GM23338 (cell line): ENCODE results near the gene TBC1D5. TPM values are rescaled to one million over a fixed set of nuclear protein-coding genes. Genes with fewer than 3 reads are reported as not detected.

ENCODE experiments used
- ATAC-seq: fragments of 200-7000 bp; cut with Tn5 transposase; 3 replicates; pipeline ENCODE4 v1.9.1; 2020
- DNase-seq: peaks from one replicate; pipeline ENCODE4 v3.0.0-alpha.2; 2015; ENCODE audit warnings: low spot score
- H2AFZ ChIP-seq: fragments of 200-600 bp; sonication (generic); 2 replicates; pipeline ENCODE4 v1.8.0; 2016; ENCODE audit warnings: antibody characterized with exemption, mild to moderate bottlenecking, moderate library complexity
- H3F3A ChIP-seq: fragments of 200-600 bp; sonication (generic); replicated peaks from 2 replicates; pipeline ENCODE4 v1.8.0; 2017; ENCODE audit warnings: antibody characterized with exemption, mixed run types, low read depth
- H3K27ac ChIP-seq: fragments of 200-600 bp; sonication (generic); 2 replicates; pipeline ENCODE4 v1.6.1; 2016; ENCODE audit warnings: low read depth
- H3K27me3 ChIP-seq: fragments of 200-600 bp; sonication (generic); 2 replicates; pipeline ENCODE4 v1.8.0; 2016; ENCODE audit warnings: mild to moderate bottlenecking, mixed run types, moderate library complexity; ENCODE audit not compliant: insufficient read depth
- H3K36me3 ChIP-seq: fragments of 200-600 bp; sonication (generic); 2 replicates; pipeline ENCODE4 v1.8.0; 2016; ENCODE audit warnings: mild to moderate bottlenecking; ENCODE audit not compliant: insufficient read depth
- H3K4me1 ChIP-seq: fragments of 200-600 bp; sonication (generic); 2 replicates; pipeline ENCODE4 v1.8.0; 2016; ENCODE audit warnings: mild to moderate bottlenecking, moderate library complexity; ENCODE audit not compliant: insufficient read depth
- H3K4me2 ChIP-seq: fragments of 200-600 bp; sonication (generic); 2 replicates; pipeline ENCODE4 v1.7.1; 2017; ENCODE audit warnings: mixed run types
- H3K4me3 ChIP-seq: fragments of 200-600 bp; sonication (generic); 2 replicates; pipeline ENCODE4 v1.6.1; 2016; ENCODE audit warnings: mixed run types
- H3K79me2 ChIP-seq: fragments of 200-600 bp; sonication (generic); replicated peaks from 2 replicates; pipeline ENCODE4 v1.8.0; 2017; ENCODE audit warnings: mild to moderate bottlenecking; ENCODE audit not compliant: insufficient read depth
- H3K9me2 ChIP-seq: fragments of 200-600 bp; sonication (generic); 2 replicates; pipeline ENCODE4 v1.8.0; 2017; ENCODE audit not compliant: insufficient read depth
- H4K20me1 ChIP-seq: fragments of 200-600 bp; sonication (generic); replicated peaks from 2 replicates; pipeline ENCODE4 v1.8.0; 2017; ENCODE audit warnings: mild to moderate bottlenecking; ENCODE audit not compliant: insufficient read depth
- H3K27ac Mint-ChIP-seq: 2 replicates; pipeline ENCODE4 v1.8.0; 2020; ENCODE audit warnings: inconsistent platforms, mild to moderate bottlenecking, moderate library complexity, mixed read lengths
- H3K27me3 Mint-ChIP-seq: 3 replicates; pipeline ENCODE4 v1.8.0; 2022; ENCODE audit warnings: low read depth, mild to moderate bottlenecking, moderate library complexity, mixed read lengths, inconsistent platforms; ENCODE audit not compliant: insufficient read depth, poor library complexity
- H3K36me3 Mint-ChIP-seq: 3 replicates; pipeline ENCODE4 v1.8.0; 2021; ENCODE audit warnings: low read depth, mild to moderate bottlenecking, inconsistent platforms, moderate library complexity, mixed read lengths
- H3K4me1 Mint-ChIP-seq: 3 replicates; pipeline ENCODE4 v1.8.0; 2020; ENCODE audit warnings: mild to moderate bottlenecking, inconsistent platforms, mixed read lengths
- H3K4me3 Mint-ChIP-seq: 3 replicates; pipeline ENCODE4 v1.8.0; 2021; ENCODE audit warnings: moderate library complexity, mild to moderate bottlenecking, inconsistent platforms, mixed read lengths
- H3K9me3 Mint-ChIP-seq: 3 replicates; pipeline ENCODE4 v1.8.0; 2020; ENCODE audit warnings: moderate library complexity, mild to moderate bottlenecking, inconsistent platforms, mixed read lengths
- CREB1 ChIP-seq: fragments of 250-450 bp; sonication (Bioruptor Pico); IDR thresholded peaks from 2 replicates; pipeline ENCODE4 v1.5.0; 2020; ENCODE audit warnings: low read depth, mild to moderate bottlenecking, moderate library complexity
- EZH2phosphoT487 ChIP-seq: fragments of 200-600 bp; sonication (generic); IDR thresholded peaks from one replicate; pipeline ENCODE4 v1.8.1; 2018; ENCODE audit warnings: antibody characterized with exemption; ENCODE audit not compliant: unreplicated experiment
- JUNB ChIP-seq: IDR thresholded peaks from one replicate; pipeline ENCODE4 v1.6.1; 2016; ENCODE audit warnings: antibody characterized with exemption; ENCODE audit not compliant: unreplicated experiment
- NANOG ChIP-seq: IDR thresholded peaks from 2 replicates; pipeline ENCODE4 v1.6.1; 2016; ENCODE audit warnings: antibody characterized with exemption, borderline replicate concordance
- STAT1 ChIP-seq: IDR thresholded peaks from one replicate; pipeline ENCODE4 v1.6.1; 2016; ENCODE audit warnings: antibody characterized with exemption; ENCODE audit not compliant: unreplicated experiment
- ZNF114 ChIP-seq: fragments of 250-450 bp; sonication (Bioruptor Pico); IDR thresholded peaks from 2 replicates; pipeline ENCODE4 v1.5.0; 2020; ENCODE audit warnings: mild to moderate bottlenecking, moderate library complexity
- polyA plus RNA-seq: library from polyadenylated mRNA; unstranded; fragments of >200 nt; fragmentation: Nextera tagmentation; extraction: Ambion mirVana; gene quantifications from 2 replicates; pipeline ENCODE4 v1.2.1, GENCODE V29; 2016
- total RNA-seq: library from RNA; depleted of rRNA; stranded (reverse); fragments of >200 nt; shearing (Covaris generic); gene quantifications from 2 replicates; pipeline ENCODE4 v1.2.3, GENCODE V29; 2014
- TF ChIP-seq, protein P1 (sequence below), 2 experiments: fragments of 200-600 bp in 1 of 2; sonication (generic) in 1 of 2; conservative IDR thresholded peaks; 2 replicates each; pipeline versions ENCODE4 v1.5.1 to v1.6.1; 2016 to 2017; ENCODE audit warnings: antibody characterized with exemption in 2 of 2, low read depth in 2 of 2, mild to moderate bottlenecking in 2 of 2, moderate library complexity in 1 of 2
- TF ChIP-seq, protein P2 (sequence below): IDR thresholded peaks from one replicate; pipeline ENCODE4 v1.6.1; 2018; ENCODE audit warnings: antibody characterized with exemption; ENCODE audit not compliant: unreplicated experiment

Gene TBC1D5
- total and polyA plus RNA-seq, 2 experiments from 2014 or later: 21.8 to 48.1 TPM

DNA sequence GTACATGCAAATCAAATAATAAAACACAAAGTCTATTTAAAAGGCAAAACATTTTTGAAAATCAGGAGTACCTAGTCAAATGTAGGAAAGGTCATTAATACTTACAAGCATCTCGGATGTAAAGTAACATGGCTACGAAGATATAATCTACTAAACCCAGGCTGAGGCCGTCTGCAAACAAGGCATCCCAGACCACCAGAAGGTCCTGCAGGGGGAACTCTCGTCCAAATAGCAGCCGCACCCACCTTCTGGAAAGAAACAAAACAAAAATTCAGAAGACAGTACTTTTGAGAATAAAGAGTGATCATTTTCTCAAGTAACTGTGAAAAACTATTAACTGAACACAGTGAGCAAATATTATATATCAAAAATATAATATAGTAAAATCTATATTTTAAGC lies 434.5 kb downstream of the TBC1D5 start:
- no peaks in the 10 kb centered on the region for H3F3A ChIP-seq
- no peaks in the 10 kb centered on the region for H3K27me3 ChIP-seq
- H3K4me2 ChIP-seq: no peak overlapping the region
- no peak overlapping the region for H3K4me3 ChIP-seq
- DNase-seq (peak; percentile 36), ATAC-seq (no peak)
- H3K9me3 Mint-ChIP-seq: no peaks in the 10 kb centered on the region
- no peaks in the 10 kb centered on the region for H3K27me3 Mint-ChIP-seq
- no peaks in the 10 kb centered on the region for H3K79me2 ChIP-seq
- H3K4me3 Mint-ChIP-seq: no peak overlapping the region
- H3K36me3 Mint-ChIP-seq: no peaks in the 10 kb centered on the region
- H3K4me1 Mint-ChIP-seq: no peaks in the 10 kb centered on the region
- no peak overlapping the region for H2AFZ ChIP-seq
- H4K20me1 ChIP-seq: no peaks in the 10 kb centered on the region
- H3K36me3 ChIP-seq: no peaks in the 10 kb centered on the region
- H3K27ac ChIP-seq: no peak overlapping the region
- H3K4me1 ChIP-seq: no peaks in the 10 kb centered on the region
- TF ChIP-seq, protein P1, sequence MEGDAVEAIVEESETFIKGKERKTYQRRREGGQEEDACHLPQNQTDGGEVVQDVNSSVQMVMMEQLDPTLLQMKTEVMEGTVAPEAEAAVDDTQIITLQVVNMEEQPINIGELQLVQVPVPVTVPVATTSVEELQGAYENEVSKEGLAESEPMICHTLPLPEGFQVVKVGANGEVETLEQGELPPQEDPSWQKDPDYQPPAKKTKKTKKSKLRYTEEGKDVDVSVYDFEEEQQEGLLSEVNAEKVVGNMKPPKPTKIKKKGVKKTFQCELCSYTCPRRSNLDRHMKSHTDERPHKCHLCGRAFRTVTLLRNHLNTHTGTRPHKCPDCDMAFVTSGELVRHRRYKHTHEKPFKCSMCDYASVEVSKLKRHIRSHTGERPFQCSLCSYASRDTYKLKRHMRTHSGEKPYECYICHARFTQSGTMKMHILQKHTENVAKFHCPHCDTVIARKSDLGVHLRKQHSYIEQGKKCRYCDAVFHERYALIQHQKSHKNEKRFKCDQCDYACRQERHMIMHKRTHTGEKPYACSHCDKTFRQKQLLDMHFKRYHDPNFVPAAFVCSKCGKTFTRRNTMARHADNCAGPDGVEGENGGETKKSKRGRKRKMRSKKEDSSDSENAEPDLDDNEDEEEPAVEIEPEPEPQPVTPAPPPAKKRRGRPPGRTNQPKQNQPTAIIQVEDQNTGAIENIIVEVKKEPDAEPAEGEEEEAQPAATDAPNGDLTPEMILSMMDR (conservative IDR thresholded peaks at IDR 0.05; ENCODE audit: low read depth in 2 of 2): peak; percentile 9 to 51; a peak in 3 of 4 replicates
- TF ChIP-seq JUNB: no peak
- no peaks in the 10 kb centered on the region for H3K9me2 ChIP-seq
- no peak overlapping the region for H3K27ac Mint-ChIP-seq

DNA sequence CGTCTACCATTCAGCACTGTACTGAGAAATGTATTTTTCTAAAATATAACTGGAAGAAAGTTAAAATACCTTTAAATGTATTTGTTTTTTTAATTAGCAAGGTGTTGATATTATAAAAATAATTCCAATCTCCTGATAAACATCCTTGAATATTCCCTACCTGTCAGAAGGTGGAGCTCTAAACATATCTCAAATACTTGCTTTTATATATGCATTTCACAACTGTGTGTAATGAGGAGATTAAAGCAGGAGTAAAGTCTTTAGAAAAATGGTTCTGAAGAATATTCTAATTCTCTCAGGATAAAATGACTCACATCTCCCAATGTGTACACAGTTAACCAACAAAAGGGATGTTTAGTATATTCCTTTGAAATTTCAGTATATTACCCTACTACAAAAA lies 434.9 kb downstream of the TBC1D5 start:
- H3K9me2 ChIP-seq: no peaks in the 10 kb centered on the region
- H3K4me2 ChIP-seq: no peak overlapping the region
- H3K27ac ChIP-seq: no peak overlapping the region
- H3K36me3 Mint-ChIP-seq: no peaks in the 10 kb centered on the region
- DNase-seq (no peak), ATAC-seq (no peak)
- no peaks in the 10 kb centered on the region for H4K20me1 ChIP-seq
- H3F3A ChIP-seq: no peaks in the 10 kb centered on the region
- no peaks in the 10 kb centered on the region for H3K27me3 ChIP-seq
- TF ChIP-seq ZNF114 (CRISPR knock-in tag) (no peak), CREB1 (no peak)
- H3K4me3 Mint-ChIP-seq: no peak overlapping the region
- H3K4me1 Mint-ChIP-seq: no peaks in the 10 kb centered on the region
- no peaks in the 10 kb centered on the region for H3K27me3 Mint-ChIP-seq
- no peak overlapping the region for H2AFZ ChIP-seq
- no peaks in the 10 kb centered on the region for H3K79me2 ChIP-seq
- H3K27ac Mint-ChIP-seq: no peak overlapping the region
- H3K36me3 ChIP-seq: no peaks in the 10 kb centered on the region
- H3K9me3 Mint-ChIP-seq: no peaks in the 10 kb centered on the region
- no peak overlapping the region for H3K4me3 ChIP-seq
- H3K4me1 ChIP-seq: no peaks in the 10 kb centered on the region

DNA sequence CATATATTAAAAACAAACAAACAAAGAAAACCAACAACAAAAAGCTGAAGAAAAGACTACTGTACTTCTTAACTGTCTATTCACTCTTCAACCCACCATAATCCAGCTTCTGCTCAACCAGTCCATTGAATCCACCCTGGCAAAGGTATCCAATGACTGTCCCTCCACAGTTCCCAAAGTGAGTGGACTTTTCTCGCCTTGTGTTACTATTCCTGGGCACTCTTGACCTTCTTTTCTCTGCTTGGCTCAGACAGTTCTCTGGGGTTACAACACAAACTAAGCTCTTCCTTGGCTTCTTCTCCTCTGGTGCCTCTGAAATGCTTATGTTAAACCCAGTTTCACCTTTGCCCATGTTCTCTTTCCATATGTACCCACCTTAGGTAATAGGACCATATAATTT lies 437.5 kb downstream of the TBC1D5 start:
- Mint-ChIP-seq H3K4me3 (no peak overlapping the region), H3K27me3 (no peaks in the 10 kb centered on the region), H3K27ac (no peak overlapping the region), H3K4me1 (no peaks in the 10 kb centered on the region), H3K9me3 (no peaks in the 10 kb centered on the region), H3K36me3 (no peaks in the 10 kb centered on the region)
- Histone ChIP-seq H3K27me3 (no peaks in the 10 kb centered on the region), H3K4me1 (no peaks in the 10 kb centered on the region), H3K4me3 (no peak overlapping the region), H3K79me2 (no peaks in the 10 kb centered on the region), H3F3A (no peaks in the 10 kb centered on the region), H3K36me3 (no peaks in the 10 kb centered on the region), H3K4me2 (no peak overlapping the region), H4K20me1 (no peaks in the 10 kb centered on the region), H3K9me2 (no peaks in the 10 kb centered on the region), H2AFZ (no peak overlapping the region), H3K27ac (no peak overlapping the region)
- DNase-seq (no peak), ATAC-seq (no peak)
- TF ChIP-seq NANOG: no peak
- TF ChIP-seq, protein P2, sequence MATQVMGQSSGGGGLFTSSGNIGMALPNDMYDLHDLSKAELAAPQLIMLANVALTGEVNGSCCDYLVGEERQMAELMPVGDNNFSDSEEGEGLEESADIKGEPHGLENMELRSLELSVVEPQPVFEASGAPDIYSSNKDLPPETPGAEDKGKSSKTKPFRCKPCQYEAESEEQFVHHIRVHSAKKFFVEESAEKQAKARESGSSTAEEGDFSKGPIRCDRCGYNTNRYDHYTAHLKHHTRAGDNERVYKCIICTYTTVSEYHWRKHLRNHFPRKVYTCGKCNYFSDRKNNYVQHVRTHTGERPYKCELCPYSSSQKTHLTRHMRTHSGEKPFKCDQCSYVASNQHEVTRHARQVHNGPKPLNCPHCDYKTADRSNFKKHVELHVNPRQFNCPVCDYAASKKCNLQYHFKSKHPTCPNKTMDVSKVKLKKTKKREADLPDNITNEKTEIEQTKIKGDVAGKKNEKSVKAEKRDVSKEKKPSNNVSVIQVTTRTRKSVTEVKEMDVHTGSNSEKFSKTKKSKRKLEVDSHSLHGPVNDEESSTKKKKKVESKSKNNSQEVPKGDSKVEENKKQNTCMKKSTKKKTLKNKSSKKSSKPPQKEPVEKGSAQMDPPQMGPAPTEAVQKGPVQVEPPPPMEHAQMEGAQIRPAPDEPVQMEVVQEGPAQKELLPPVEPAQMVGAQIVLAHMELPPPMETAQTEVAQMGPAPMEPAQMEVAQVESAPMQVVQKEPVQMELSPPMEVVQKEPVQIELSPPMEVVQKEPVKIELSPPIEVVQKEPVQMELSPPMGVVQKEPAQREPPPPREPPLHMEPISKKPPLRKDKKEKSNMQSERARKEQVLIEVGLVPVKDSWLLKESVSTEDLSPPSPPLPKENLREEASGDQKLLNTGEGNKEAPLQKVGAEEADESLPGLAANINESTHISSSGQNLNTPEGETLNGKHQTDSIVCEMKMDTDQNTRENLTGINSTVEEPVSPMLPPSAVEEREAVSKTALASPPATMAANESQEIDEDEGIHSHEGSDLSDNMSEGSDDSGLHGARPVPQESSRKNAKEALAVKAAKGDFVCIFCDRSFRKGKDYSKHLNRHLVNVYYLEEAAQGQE: no peak
- no peak for TF ChIP-seq EZH2phosphoT487
- TF ChIP-seq STAT1: no peak
- TF ChIP-seq, protein P1 (conservative IDR thresholded peaks at IDR 0.05; ENCODE audit: low read depth in 2 of 2): no peak
